GM12878 (cell line): Measurements from ENCODE around the gene RIT2. TPM values are rescaled to one million over a fixed set of nuclear protein-coding genes. Genes with fewer than 3 reads are reported as not detected.

Experiments
- ATAC-seq: fragments of 200-7000 bp; cut with Tn5 transposase; 3 replicates; pipeline ENCODE4 v1.9.1; 2020; ENCODE audit warnings: mild to moderate bottlenecking, moderate library complexity
- BruUV-seq: library from RNA; stranded (reverse); fragments of 400-500 nt; replicated peaks from 2 replicates; lab custom pipeline; 2021; lab: Mats Ljungman, UMichigan
- CTCF ChIA-PET: fragments of 300-600 bp; sonication (Branson Sonifier 250); formaldehyde crosslinking; extraction: SDS; loops from one replicate; lab custom pipeline; 2021; ENCODE audit warnings: inconsistent platforms; lab: Yijun Ruan, JAX
- POLR2A ChIA-PET: fragments of 350-600 bp; formaldehyde crosslinking; extraction: SDS; loops from one replicate; lab custom pipeline; 2021; ENCODE audit warnings: inconsistent platforms; lab: Charles Lee
- RAD21 ChIA-PET: fragments of 300-600 bp; sonication (Branson Sonifier 250); formaldehyde crosslinking; loops from one replicate; lab custom pipeline; 2023; ENCODE audit warnings: antibody characterized with exemption; ENCODE audit not compliant: unreplicated experiment; lab: Charles Lee
- SMC1A ChIA-PET: fragments of 300-600 bp; sonication (Branson Sonifier 250); formaldehyde crosslinking; loops from one replicate; lab custom pipeline; 2023; ENCODE audit not compliant: unreplicated experiment, uncharacterized antibody; lab: Charles Lee
- DNase-seq: peaks from one replicate; pipeline ENCODE4 v3.0.0-alpha.2; 2011; ENCODE audit warnings: low read depth, low spot score
- FAIRE-seq: peaks from 3 replicates; lab custom pipeline; 2011; peaks lifted over from hg19 to GRCh38; lab: Jason Lieb, UNC
- H2AFZ ChIP-seq: 2 replicates; pipeline ENCODE4 v1.6.0; 2011; ENCODE audit warnings: low read depth, low read length, control low read depth; ENCODE audit not compliant: control insufficient read depth
- H3K27ac ChIP-seq: 2 replicates; pipeline ENCODE4 v1.5.1; 2011; ENCODE audit warnings: control low read depth; ENCODE audit not compliant: control insufficient read depth, insufficient read depth
- H3K27me3 ChIP-seq, 2 experiments: replicated peaks in 1 of 2; 2 replicates each; pipeline versions ENCODE4 v1.6.0 to v1.6.1; 2011; ENCODE audit warnings: low read length in 1 of 2; ENCODE audit not compliant: control insufficient read depth in 2 of 2, insufficient read depth in 2 of 2
- H3K36me3 ChIP-seq, 2 experiments: 2 replicates each; pipeline ENCODE4 v1.5.1; 2011; ENCODE audit warnings: low read length in 1 of 2; ENCODE audit not compliant: control insufficient read depth in 2 of 2, insufficient read depth in 2 of 2
- H3K4me1 ChIP-seq: 2 replicates; pipeline ENCODE4 v1.6.1; 2011; ENCODE audit warnings: mild to moderate bottlenecking, low read length, moderate library complexity, mixed read lengths; ENCODE audit not compliant: control insufficient read depth, insufficient read depth
- H3K4me2 ChIP-seq: 2 replicates; pipeline ENCODE4 v1.6.0; 2011; ENCODE audit warnings: control low read depth; ENCODE audit not compliant: control insufficient read depth, insufficient read depth
- H3K4me3 ChIP-seq: fragments of 200-600 bp; sonication (generic); 2 replicates; pipeline ENCODE4 v1.5.1; 2016
- H3K79me2 ChIP-seq: 2 replicates; pipeline ENCODE4 v1.6.0; 2011; ENCODE audit warnings: low read length; ENCODE audit not compliant: control insufficient read depth, insufficient read depth
- H3K9ac ChIP-seq: 2 replicates; pipeline ENCODE4 v1.8.0; 2011; ENCODE audit warnings: low read length, control low read depth, mixed read lengths; ENCODE audit not compliant: control insufficient read depth, insufficient read depth
- H3K9me3 ChIP-seq: replicated peaks from 3 replicates; pipeline ENCODE4 v1.5.1; 2011; ENCODE audit warnings: mild to moderate bottlenecking, low read length; ENCODE audit not compliant: control insufficient read depth, insufficient read depth
- H4K20me1 ChIP-seq: 2 replicates; pipeline ENCODE4 v1.6.0; 2011; ENCODE audit not compliant: control insufficient read depth, insufficient read depth
- ATF3 ChIP-seq: IDR thresholded peaks from 2 replicates; pipeline ENCODE4 v1.6.1; 2011; ENCODE audit warnings: low read depth, mild to moderate bottlenecking, low read length, moderate library complexity, borderline replicate concordance; ENCODE audit errors: extremely low read depth
- CHD1 ChIP-seq: IDR thresholded peaks from 2 replicates; pipeline ENCODE4 v1.6.1; 2012; ENCODE audit warnings: low read depth, low read length, improper control_type of control experiment
- ESRRA ChIP-seq: IDR thresholded peaks from 2 replicates; pipeline ENCODE4 v1.6.1; 2012; ENCODE audit warnings: mild to moderate bottlenecking, low read length, improper control_type of control experiment
- FOXK2 ChIP-seq: fragments of 450-650 bp; IDR thresholded peaks from 2 replicates; pipeline ENCODE4 v1.6.1; 2017; ENCODE audit warnings: mild to moderate bottlenecking, moderate library complexity
- MXI1 ChIP-seq: fragments of 150-350 bp; IDR thresholded peaks from 2 replicates; pipeline ENCODE4 v1.6.1; 2011; ENCODE audit warnings: low read depth, mild to moderate bottlenecking, inconsistent platforms, low read length, improper control_type of control experiment
- NBN ChIP-seq: fragments of 450-650 bp; IDR thresholded peaks from 2 replicates; pipeline ENCODE4 v1.6.1; 2016
- NFYA ChIP-seq: IDR thresholded peaks from 2 replicates; pipeline ENCODE4 v1.6.1; 2011; ENCODE audit warnings: low read depth, mild to moderate bottlenecking, low read length, improper control_type of control experiment, borderline replicate concordance
- NKRF ChIP-seq: fragments of 450-650 bp; conservative IDR thresholded peaks from 2 replicates; pipeline ENCODE4 v1.6.1; 2017; ENCODE audit warnings: mild to moderate bottlenecking, moderate library complexity
- TBL1XR1 ChIP-seq: IDR thresholded peaks from 2 replicates; pipeline ENCODE4 v1.6.1; 2012; ENCODE audit warnings: low read depth, low read length, improper control_type of control experiment
- USF2 ChIP-seq: IDR thresholded peaks from 2 replicates; pipeline ENCODE4 v1.6.1; 2011; ENCODE audit warnings: low read depth, low read length, improper control_type of control experiment, borderline replicate concordance
- ZBTB4 ChIP-seq: fragments of 450-650 bp; formaldehyde crosslinking; IDR thresholded peaks from 2 replicates; pipeline ENCODE4 v1.4.0; 2022; ENCODE audit warnings: mild to moderate bottlenecking, moderate library complexity
- WGBS: methylation state at CpG from one replicate; pipeline ENCODE4 v1.1.6; 2016; ENCODE audit warnings: low lambda C conversion rate; ENCODE audit not compliant: insufficient replicate concordance, insufficient coverage; ENCODE audit errors: missing lambda C conversion rate; 5-methylcytosine and 5-hydroxymethylcytosine counted together
- in situ Hi-C: fragments of 300-500 bp; cut with MboI; formaldehyde crosslinking; loops from 9 replicates; pipeline ENCODE4 v1.14.3; 2018; ENCODE audit warnings: mixed read lengths
- intact Hi-C: fragments of 100-400 bp; cut with micrococcal nuclease; formaldehyde crosslinking; loops from one replicate; pipeline ENCODE4 v1.14.2; 2022; ENCODE audit not compliant: unreplicated experiment
- polyA plus RNA-seq, 11 experiments: library from polyadenylated mRNA; depleted of rRNA in 4 of 11; unstranded in 6 of 11; stranded (reverse) in 5 of 11; fragments of >200 nt; fragmentation: Nextera tagmentation in 4 of 11; fragmentation: Illumina TruSeq in 1 of 11; extraction: Ambion mirVana in 4 of 11; extraction: Trizol in 1 of 11; gene quantifications; 1 replicate in 1 of 11; 2 replicates in 10 of 11; pipeline versions ENCODE4 v1.2.1 to v1.2.3, GENCODE V29; 2011 to 2016; ENCODE audit warnings: inconsistent platforms in 2 of 11, missing spikeins in 2 of 11, low read depth in 1 of 11
- total RNA-seq, 4 experiments: library from RNA; depleted of rRNA in 3 of 4; stranded (reverse); fragments of >200 nt in 3 of 4; fragmentation: Illumina TruSeq in 1 of 4; extraction: Trizol in 1 of 4; gene quantifications; 2 replicates each; pipeline versions ENCODE4 v1.2.1 to v1.2.3, GENCODE V29; 2013 to 2021

The RIT2 gene
- total and polyA plus RNA-seq, 10 of the 15 experiments (the other 5 are each of a cell fraction or from before 2014, with no cell fraction given) = not detected

GRCh38 chr18:42752916-42753315 is 362.6 kb downstream of the RIT2 start:
- WGBS = 11% methylated on average over 4 of the region's 4 CpGs
- Histone ChIP-seq H3K27ac (no peak overlapping the region), H3K9me3 (no peaks in the 10 kb centered on the region), H3K79me2 (no peaks in the 10 kb centered on the region), H3K9ac (no peak overlapping the region), H3K4me3 (no peak overlapping the region), H3K4me2 (no peak overlapping the region), H4K20me1 (no peaks in the 10 kb centered on the region), H3K4me1 (no peaks in the 10 kb centered on the region), H3K36me3 (no peaks in the 10 kb centered on the region), H3K27me3 (no peaks in the 10 kb centered on the region), H2AFZ (no peak overlapping the region)
- BruUV-seq = no TSS peak
- in situ Hi-C loops (no loop called here), intact Hi-C loops (no loop called here)
- RAD21 ChIA-PET = no interaction called here
- CTCF ChIA-PET = interaction anchor here (0.6 kb wide), 1 partner anchor 639 kb away, joined by 3 read pairs; no protein-coding TSS in a partner anchor
- DNase-seq (no peak), FAIRE-seq (no peak), ATAC-seq (no peak)
- TF ChIP-seq ATF3 = no peak
- no peak for TF ChIP-seq NKRF
- POLR2A ChIA-PET = no interaction called here
- SMC1A ChIA-PET = interaction anchor here (0.7 to 1.0 kb wide), 2 partner anchors 157 to 451 kb away, joined by 3 read pairs; no protein-coding TSS in a partner anchor

- RAD21 ChIA-PET = no interaction called here
- SMC1A ChIA-PET = interaction anchor here (1.1 kb wide), 1 partner anchor 633 kb away, joined by 4 read pairs; no protein-coding TSS in a partner anchor
- Histone ChIP-seq H3K27ac (no peak overlapping the region), H3K36me3 (no peaks in the 10 kb centered on the region), H4K20me1 (no peaks in the 10 kb centered on the region), H3K4me3 (no peak overlapping the region), H3K4me1 (no peaks in the 10 kb centered on the region), H3K79me2 (no peaks in the 10 kb centered on the region), H3K9ac (no peak overlapping the region), H3K4me2 (no peak overlapping the region), H3K27me3 (no peaks in the 10 kb centered on the region), H2AFZ (no peak overlapping the region), H3K9me3 (no peaks in the 10 kb centered on the region)
- BruUV-seq = no TSS peak
- POLR2A ChIA-PET = no interaction called here
- no peak for DNase-seq
- in situ Hi-C loops = no loop called here
- CTCF ChIA-PET = no interaction called here
- 0% methylated on average over 1 of the region's 1 CpG for WGBS
- no peak for ATAC-seq
- intact Hi-C loops = no loop called here
- FAIRE-seq = no peak
- TF ChIP-seq USF2 (no peak), NFYA (no peak), ZBTB4 (CRISPR knock-in tag) (no peak), ESRRA (no peak), CHD1 (no peak), NBN (no peak), FOXK2 (no peak), TBL1XR1 (no peak), MXI1 (no peak)
These were observed 368.7 kb downstream of the RIT2 start for GRCh38 chr18:42746794-42747193.
